GM23248 (cell line): ENCODE data around the gene MARS1. TPM values are rescaled to one million over a fixed set of nuclear protein-coding genes. Genes with fewer than 3 reads are reported as not detected.

Experiments used
- DNase-seq: peaks from one replicate; pipeline ENCODE4 v3.0.0-alpha.2; 2015
- H2AFZ ChIP-seq: fragments of 200-600 bp; sonication (generic); 2 replicates; pipeline ENCODE4 v1.6.1; 2016; ENCODE audit warnings: antibody characterized with exemption
- H3F3A ChIP-seq: fragments of 200-600 bp; sonication (generic); 2 replicates; pipeline ENCODE4 v1.6.1; 2016; ENCODE audit warnings: mild to moderate bottlenecking, antibody characterized with exemption, mixed run types; ENCODE audit not compliant: insufficient read depth
- H3K27ac ChIP-seq: fragments of 200-600 bp; sonication (generic); 2 replicates; pipeline ENCODE4 v1.5.1; 2016; ENCODE audit warnings: mild to moderate bottlenecking
- H3K27me3 ChIP-seq: fragments of 200-600 bp; sonication (generic); replicated peaks from 2 replicates; pipeline ENCODE4 v1.6.1; 2016; ENCODE audit warnings: mild to moderate bottlenecking; ENCODE audit not compliant: insufficient read depth
- H3K36me3 ChIP-seq: fragments of 200-600 bp; sonication (generic); 2 replicates; pipeline ENCODE4 v1.6.1; 2016; ENCODE audit warnings: low read depth, mild to moderate bottlenecking
- H3K4me1 ChIP-seq: fragments of 200-600 bp; sonication (generic); 2 replicates; pipeline ENCODE4 v1.6.1; 2016; ENCODE audit warnings: mild to moderate bottlenecking; ENCODE audit not compliant: insufficient read depth
- H3K4me2 ChIP-seq: fragments of 200-600 bp; sonication (generic); one replicate; pipeline ENCODE4 v1.6.1; 2016; ENCODE audit warnings: mild to moderate bottlenecking; ENCODE audit not compliant: unreplicated experiment
- H3K4me3 ChIP-seq: fragments of 200-600 bp; sonication (generic); 2 replicates; pipeline ENCODE4 v1.5.1; 2016; ENCODE audit warnings: mild to moderate bottlenecking
- H3K79me2 ChIP-seq: fragments of 200-600 bp; sonication (generic); 2 replicates; pipeline ENCODE4 v1.6.1; 2016; ENCODE audit warnings: mild to moderate bottlenecking; ENCODE audit not compliant: insufficient read depth
- H3K9ac ChIP-seq: fragments of 200-600 bp; sonication (generic); 2 replicates; pipeline ENCODE4 v1.6.1; 2016; ENCODE audit warnings: mild to moderate bottlenecking
- H3K9me2 ChIP-seq: fragments of 200-600 bp; sonication (generic); 2 replicates; pipeline ENCODE4 v1.6.1; 2016; ENCODE audit warnings: mixed run types, mild to moderate bottlenecking, moderate library complexity; ENCODE audit not compliant: insufficient read depth
- H3K9me3 ChIP-seq: fragments of 200-600 bp; sonication (generic); one replicate; pipeline ENCODE4 v1.6.1; 2017; ENCODE audit warnings: low read depth
- H4K20me1 ChIP-seq: fragments of 200-600 bp; sonication (generic); 2 replicates; pipeline ENCODE4 v1.6.0; 2016; ENCODE audit not compliant: insufficient read depth
- EZH2 ChIP-seq: fragments of 200-600 bp; sonication (generic); IDR thresholded peaks from 2 replicates; pipeline ENCODE4 v1.6.1; 2018; ENCODE audit warnings: antibody characterized with exemption, mild to moderate bottlenecking; ENCODE audit not compliant: insufficient read depth, poor library complexity, severe bottlenecking
- EZH2phosphoT487 ChIP-seq: fragments of 200-600 bp; sonication (generic); IDR thresholded peaks from 2 replicates; pipeline ENCODE4 v1.6.1; 2018; ENCODE audit warnings: antibody characterized with exemption, moderate library complexity, mild to moderate bottlenecking, low read depth; ENCODE audit not compliant: insufficient read depth
- WGBS, 2 experiments: methylation state at CpG; one replicate each; pipeline ENCODE4 v1.1.6; 2015 to 2017; ENCODE audit warnings: low lambda C conversion rate in 2 of 2, low coverage in 1 of 2; ENCODE audit errors: missing lambda C conversion rate in 2 of 2; 5-methylcytosine and 5-hydroxymethylcytosine counted together
- in situ Hi-C: fragments of 300-500 bp; cut with MboI; formaldehyde crosslinking; loops from 2 replicates; pipeline ENCODE4 v1.15.0; 2020
- polyA plus RNA-seq: library from polyadenylated mRNA; unstranded; fragments of >200 nt; fragmentation: Nextera tagmentation; extraction: Ambion mirVana; gene quantifications from 2 replicates; pipeline ENCODE4 v1.2.1, GENCODE V29; 2016
- total RNA-seq: library from RNA; depleted of rRNA; stranded (reverse); fragments of >200 nt; shearing (Covaris generic); gene quantifications from 2 replicates; pipeline ENCODE4 v1.2.3, GENCODE V29; 2014

MARS1 gene
- total and polyA plus RNA-seq, 2 experiments from 2014 or later: 184 to 272 TPM

DNA sequence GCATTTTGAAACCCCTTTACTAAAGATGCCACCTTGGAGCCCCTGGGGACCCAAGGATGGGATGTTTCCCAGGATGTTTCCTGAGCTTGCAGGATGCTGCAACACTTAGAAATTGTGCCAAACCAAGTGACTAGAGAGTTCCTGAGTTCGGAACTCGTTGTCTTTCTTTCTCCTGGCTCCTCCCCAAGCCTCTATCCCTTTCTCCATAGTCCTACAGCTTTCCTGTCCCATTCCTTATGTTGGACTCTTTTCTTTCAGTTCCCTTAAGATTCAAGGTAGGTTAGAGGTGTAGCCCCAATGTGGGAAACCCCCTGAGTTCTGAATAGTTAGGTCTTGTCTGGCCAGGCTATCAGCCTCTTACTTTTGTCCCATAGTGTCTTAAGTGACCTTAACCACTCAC, 60.6 kb downstream of the MARS1 start:
- TF ChIP-seq EZH2: no peak
- TF ChIP-seq EZH2phosphoT487: no peak
- no peak overlapping the region for H3K9ac ChIP-seq
- peak; percentile 16 for DNase-seq
- no peaks in the 10 kb centered on the region for H4K20me1 ChIP-seq
- H2AFZ ChIP-seq: no peak overlapping the region
- 22 to 25% methylated on average over 2 of the region's 2 CpGs for WGBS, 2 experiments
- no peaks in the 10 kb centered on the region for H3F3A ChIP-seq
- H3K27me3 ChIP-seq: no peaks in the 10 kb centered on the region
- no peaks in the 10 kb centered on the region for H3K36me3 ChIP-seq
- H3K4me3 ChIP-seq: no peak overlapping the region
- no peak overlapping the region for H3K4me2 ChIP-seq
- H3K9me2 ChIP-seq: no peaks in the 10 kb centered on the region
- H3K4me1 ChIP-seq: peaks cover 19% of the 10 kb centered on the region
- in situ Hi-C loops: no loop called here
- no peaks in the 10 kb centered on the region for H3K9me3 ChIP-seq
- H3K79me2 ChIP-seq: peaks cover 35% of the 10 kb centered on the region
- no peak overlapping the region for H3K27ac ChIP-seq

DNA sequence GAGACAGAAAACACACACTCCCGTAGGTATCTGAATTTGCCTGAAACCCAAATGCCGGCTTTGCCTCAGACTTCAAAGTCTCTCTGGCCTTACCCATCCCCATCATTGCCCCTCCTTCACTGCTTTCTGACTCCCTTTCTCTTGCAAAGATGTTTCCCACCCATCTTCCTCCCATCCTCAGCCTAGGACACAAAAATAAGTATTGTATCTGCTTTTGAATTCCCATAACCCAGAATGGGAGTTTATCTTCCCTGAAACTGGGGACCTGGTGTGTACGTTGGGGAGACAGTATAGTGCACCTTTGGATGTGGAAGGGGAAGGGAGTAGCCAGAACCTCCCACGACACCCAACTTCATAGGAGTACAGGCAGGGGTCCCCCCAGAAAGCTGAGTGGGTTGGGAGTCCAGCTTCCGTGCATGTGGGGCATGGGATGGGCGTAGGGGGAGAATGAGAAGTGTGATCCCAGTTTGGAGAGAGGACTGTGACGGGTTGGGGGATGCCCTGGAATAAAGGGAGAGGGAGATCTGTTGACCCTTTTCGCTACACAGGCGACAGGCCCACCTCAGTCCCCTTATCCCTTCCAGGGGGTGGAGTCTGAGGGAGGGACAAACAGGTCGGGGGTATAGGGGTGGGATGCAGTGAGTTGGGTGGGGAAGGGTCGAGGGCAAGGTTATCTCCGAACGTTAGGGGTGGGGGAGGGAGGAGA, 61.5 kb downstream of the MARS1 start:
- Histone ChIP-seq H3F3A (no peaks in the 10 kb centered on the region), H4K20me1 (no peaks in the 10 kb centered on the region), H3K27me3 (no peaks in the 10 kb centered on the region), H3K4me2 (peak overlapping the region; percentile 53), H3K4me3 (peak overlapping the region; percentile 69), H3K9ac (no peak overlapping the region), H3K9me2 (no peaks in the 10 kb centered on the region), H3K36me3 (no peaks in the 10 kb centered on the region), H3K9me3 (no peaks in the 10 kb centered on the region), H3K79me2 (peaks cover 27% of the 10 kb centered on the region), H3K4me1 (peaks cover 13% of the 10 kb centered on the region), H3K27ac (no peak overlapping the region), H2AFZ (peak overlapping the region; percentile 80)
- DNase-seq: no peak
- 32 to 47% methylated on average over 9 to 13 of the region's 13 CpGs for WGBS, 2 experiments
- in situ Hi-C loops: no loop called here
- TF ChIP-seq EZH2 (no peak), EZH2phosphoT487 (no peak)

DNA sequence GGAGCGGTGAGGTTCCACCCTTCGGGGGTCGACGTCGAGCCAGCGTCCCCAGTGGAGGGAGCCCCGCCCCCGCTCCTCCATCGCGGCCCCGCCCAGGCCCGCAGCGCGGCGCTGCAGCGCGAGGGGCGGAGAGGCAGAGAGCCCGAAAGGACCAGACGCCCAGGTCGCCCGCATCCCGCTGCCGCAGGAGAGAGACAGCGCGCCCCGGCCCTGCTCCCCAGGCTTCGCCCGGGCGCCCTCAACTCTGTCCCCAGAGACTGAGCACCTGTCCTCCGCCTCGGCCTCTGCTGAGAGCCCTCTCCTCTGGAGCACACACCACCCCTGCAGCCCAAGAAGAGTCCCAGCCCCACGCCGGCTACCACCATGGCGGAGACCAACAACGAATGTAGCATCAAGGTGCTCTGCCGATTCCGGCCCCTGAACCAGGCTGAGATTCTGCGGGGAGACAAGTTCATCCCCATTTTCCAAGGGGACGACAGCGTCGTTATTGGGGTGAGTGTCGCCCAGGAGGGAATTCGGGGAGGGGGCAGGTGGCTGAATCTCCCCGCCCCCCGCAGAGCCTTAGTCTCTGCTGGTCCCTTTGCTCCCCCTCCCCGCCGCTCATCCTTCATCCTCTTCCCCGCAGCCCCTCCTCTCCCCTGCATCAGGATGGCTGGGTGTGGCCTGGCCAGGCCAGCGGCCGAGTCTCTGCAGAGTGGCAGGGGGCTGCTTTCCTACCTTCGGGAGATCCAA, 62.2 kb downstream of the MARS1 start, which contains the start of gene KIF5A:
Gene KIF5A (plus strand): TSS at position 136 of the 732 bp plus-strand sequence. CDS start 228 bp downstream, at position 364.
- peak within 1 kb of the TSS; percentile 53 for H3K4me2 ChIP-seq
- TF ChIP-seq EZH2phosphoT487 (no peak), EZH2 (no peak)

DNA sequence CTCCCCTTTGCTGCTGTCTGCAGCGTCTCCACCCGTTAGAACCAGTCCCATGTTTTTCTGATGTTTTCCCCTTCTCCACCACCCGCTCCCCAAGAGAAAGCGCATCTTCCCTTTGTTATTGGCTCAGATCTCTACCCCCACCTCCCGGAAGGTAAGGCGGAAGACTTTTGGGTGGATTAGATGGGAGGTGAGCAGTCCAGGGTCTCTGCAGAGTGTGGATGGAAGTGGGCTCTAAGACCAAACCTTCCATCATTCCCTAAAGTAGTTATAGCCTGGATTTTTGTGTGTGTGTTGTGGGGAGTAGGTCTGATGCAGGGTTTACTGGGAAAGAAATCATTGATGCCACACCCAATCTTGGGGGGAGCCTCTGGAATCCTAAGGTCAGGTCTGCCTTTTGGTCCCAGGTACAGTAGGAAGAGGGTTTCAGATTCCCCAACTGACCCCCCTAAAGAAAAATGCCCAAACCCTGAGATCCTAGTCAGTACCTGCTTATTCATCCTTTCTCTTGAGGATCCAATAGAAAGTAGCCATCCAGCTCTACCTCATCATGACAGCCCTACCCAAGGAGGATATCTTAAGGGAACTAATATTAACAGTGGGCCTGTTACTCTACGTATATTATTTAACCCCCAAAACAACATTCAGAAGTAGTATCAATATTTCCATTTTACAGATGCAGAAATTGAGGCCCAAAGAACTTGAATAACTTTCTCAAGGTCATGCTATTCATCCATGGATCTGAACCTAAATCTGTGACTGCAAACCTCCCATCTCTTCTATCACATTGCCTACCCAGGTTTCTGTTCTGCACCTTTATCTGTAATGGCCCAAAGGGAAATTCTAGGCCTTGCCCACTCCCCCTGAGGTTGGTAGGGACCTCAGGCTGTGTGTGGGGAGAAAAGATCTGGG, 63.0 kb downstream of the MARS1 start:
- TF ChIP-seq EZH2: no peak
- no peak for TF ChIP-seq EZH2phosphoT487
- Histone ChIP-seq H3F3A (no peaks in the 10 kb centered on the region), H3K27ac (no peak overlapping the region), H3K4me3 (no peak overlapping the region), H3K27me3 (no peaks in the 10 kb centered on the region), H3K36me3 (no peaks in the 10 kb centered on the region), H3K4me2 (no peak overlapping the region), H3K9me3 (no peaks in the 10 kb centered on the region), H3K4me1 (peaks cover 2% of the 10 kb centered on the region), H3K79me2 (peaks cover 11% of the 10 kb centered on the region), H4K20me1 (no peaks in the 10 kb centered on the region), H3K9me2 (no peaks in the 10 kb centered on the region), H3K9ac (no peak overlapping the region), H2AFZ (no peak overlapping the region)
- in situ Hi-C loops: no loop called here
- 67 to 72% methylated on average over 7 of the region's 7 CpGs for WGBS, 2 experiments
- no peak for DNase-seq

More for the DNA sequence above, 62.2 kb downstream of the MARS1 start, which contains the start of gene KIF5A:
- Histone ChIP-seq H3K27me3 (no peaks in the 10 kb centered on the region), H3K27ac (no peak within 1 kb of the TSS), H3K79me2 (peaks cover 19% of the 10 kb centered on the region), H3K4me3 (peak within 1 kb of the TSS; percentile 69), H2AFZ (peak within 1 kb of the TSS; percentile 80), H3F3A (no peaks in the 10 kb centered on the region), H4K20me1 (no peaks in the 10 kb centered on the region), H3K36me3 (no peaks in the 10 kb centered on the region), H3K9ac (no peak within 1 kb of the TSS), H3K9me3 (no peaks in the 10 kb centered on the region), H3K4me1 (peaks cover 11% of the 10 kb centered on the region), H3K9me2 (no peaks in the 10 kb centered on the region)
- in situ Hi-C loops: no loop called here
- WGBS, 2 experiments: 5 to 7% methylated on average over 28 to 51 of the region's 52 CpGs
- DNase-seq: peak; percentile 58
